CD4-positive, alpha-beta memory T cell (primary cell): ENCODE data around the gene F11R. TPM values are rescaled to one million over a fixed set of nuclear protein-coding genes. Genes with fewer than 3 reads are reported as not detected.

ENCODE experiments used
- CTCF ChIA-PET: fragments of 350-600 bp; sonication (Branson Sonifier 250); formaldehyde crosslinking; loops from one replicate; lab custom pipeline; 2021; ENCODE audit warnings: inconsistent platforms; ENCODE audit not compliant: partially characterized antibody; lab: Charles Lee
- POLR2A ChIA-PET: fragments of 350-600 bp; sonication (Branson Sonifier 250); formaldehyde crosslinking; loops from one replicate; lab custom pipeline; 2021; ENCODE audit not compliant: partially characterized antibody; lab: Charles Lee
- DNase-seq, 5 donors: peaks; one replicate each; pipeline versions ENCODE4 v3.0.0 to v3.0.0-alpha.2; 2020 to 2022; ENCODE audit warnings: mixed read lengths in 1 of 5
- H3K27ac ChIP-seq: one replicate; pipeline ENCODE4 v1.7.0; 2013; ENCODE audit warnings: low read depth, low read length
- H3K27me3 ChIP-seq: 2 replicates; pipeline ENCODE4 v1.7.0; 2013; ENCODE audit warnings: mild to moderate bottlenecking, low read length, moderate library complexity; ENCODE audit not compliant: insufficient read depth
- H3K36me3 ChIP-seq: 2 replicates; pipeline ENCODE4 v1.7.0; 2013; ENCODE audit warnings: mild to moderate bottlenecking, low read length, moderate library complexity; ENCODE audit not compliant: insufficient read depth
- H3K4me1 ChIP-seq: 2 replicates; pipeline ENCODE4 v1.7.0; 2013; ENCODE audit warnings: mild to moderate bottlenecking, low read length, moderate library complexity; ENCODE audit not compliant: insufficient read depth
- H3K4me3 ChIP-seq, 2 donors: one replicate each; pipeline ENCODE4 v1.7.0; 2013; ENCODE audit warnings: low read length in 2 of 2, mild to moderate bottlenecking in 1 of 2
- H3K9me3 ChIP-seq, 2 donors: one replicate each; pipeline ENCODE4 v1.7.0; 2013; ENCODE audit warnings: low read length in 2 of 2, control low read depth in 1 of 2; ENCODE audit not compliant: control insufficient read depth in 1 of 2
- H3K27ac Mint-ChIP-seq, 7 donors: one replicate each; pipeline ENCODE4 v1.8.0; 2020 to 2021; ENCODE audit warnings: mixed read lengths in 7 of 7, mild to moderate bottlenecking in 6 of 7, inconsistent platforms in 3 of 7, moderate library complexity in 3 of 7
- H3K27me3 Mint-ChIP-seq, 2 donors: one replicate each; pipeline ENCODE4 v1.8.0; 2020 to 2021; ENCODE audit warnings: mixed read lengths in 2 of 2
- H3K36me3 Mint-ChIP-seq, 2 donors: one replicate each; pipeline ENCODE4 v1.8.0; 2020 to 2021; ENCODE audit warnings: mixed read lengths in 2 of 2, inconsistent platforms in 1 of 2, mild to moderate bottlenecking in 1 of 2
- H3K4me1 Mint-ChIP-seq, 4 donors: one replicate each; pipeline ENCODE4 v1.8.0; 2020 to 2021; ENCODE audit warnings: mixed read lengths in 4 of 4, mild to moderate bottlenecking in 1 of 4
- H3K4me3 Mint-ChIP-seq, 8 donors: one replicate each; pipeline ENCODE4 v1.8.0; 2020 to 2021; ENCODE audit warnings: mixed read lengths in 8 of 8, mild to moderate bottlenecking in 7 of 8, moderate library complexity in 6 of 8, inconsistent platforms in 3 of 8
- H3K9me3 Mint-ChIP-seq, 8 donors: one replicate each; pipeline ENCODE4 v1.8.0; 2020 to 2021; ENCODE audit warnings: mixed read lengths in 8 of 8, mild to moderate bottlenecking in 5 of 8, inconsistent platforms in 3 of 8, moderate library complexity in 1 of 8
- intact Hi-C: fragments of 100-400 bp; cut with micrococcal nuclease; formaldehyde crosslinking; loops from one replicate; pipeline ENCODE4 v1.15.1; 2023
- polyA plus RNA-seq, 2 donors: library from polyadenylated mRNA; unstranded; fragments of 300-500 nt; fragmentation: Illumina TruSeq; gene quantifications; one replicate each; pipeline ENCODE4 v1.2.3, GENCODE V29; 2021
- total RNA-seq, 2 experiments: library from RNA; stranded (reverse); gene quantifications; one replicate each; pipeline ENCODE4 v1.2.3, GENCODE V29; 2021

F11R gene
- total and polyA plus RNA-seq, 4 experiments from 2014 or later = 15.9 to 33.2 (median 23.2) TPM

DNA sequence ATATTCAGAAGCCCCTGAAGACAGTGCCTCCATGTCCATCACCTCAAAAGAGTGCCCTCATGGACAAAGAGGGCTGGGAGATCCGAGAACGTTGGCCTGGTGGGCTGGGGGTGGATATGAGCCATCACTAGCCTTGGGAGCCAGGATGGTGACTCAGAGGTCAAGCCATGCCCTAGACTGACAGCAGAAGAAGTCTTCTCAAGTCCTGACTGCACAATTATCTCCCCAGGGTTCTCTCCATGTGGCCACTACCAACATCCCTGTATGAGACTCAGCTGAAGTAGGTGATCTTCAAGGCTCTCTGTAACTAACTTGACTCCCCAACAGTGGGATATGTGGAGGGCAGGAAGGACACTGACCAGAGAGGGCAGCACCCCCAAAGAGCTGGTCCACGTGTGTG is 31.9 kb upstream of the F11R start:
- Mint-ChIP-seq H3K27ac (peak overlapping the region in 6 of 7 donors; percentile 5 to 84 (median 73)), H3K4me1 (peaks cover 11 to 41% (median 20%) of the 10 kb centered on the region in 4 donors), H3K27me3 (no peaks in the 10 kb centered on the region), H3K9me3 (no peaks in the 10 kb centered on the region), H3K4me3 (no peak overlapping the region), H3K36me3 (peaks cover 61 to 82% of the 10 kb centered on the region in 2 donors)
- Histone ChIP-seq H3K27me3 (no peaks in the 10 kb centered on the region), H3K27ac (peak overlapping the region; percentile 5), H3K4me1 (peaks cover 19% of the 10 kb centered on the region), H3K4me3 (no peak overlapping the region), H3K36me3 (peaks cover 83% of the 10 kb centered on the region), H3K9me3 (no peaks in the 10 kb centered on the region)
- no peak for DNase-seq
- POLR2A ChIA-PET = interaction anchor here (1.0 to 21.2 kb wide), 4 partner anchors 12 to 45 kb away, joined by 3 to 602 read pairs (median 6); partner anchors contain the start of genes ARHGAP30, KLHDC9 and TSTD1
- CTCF ChIA-PET = interaction anchor here (1.0 kb wide), 1 partner anchor 10 kb away, joined by 4 read pairs; no protein-coding TSS in a partner anchor
- intact Hi-C loops = no loop called here

DNA sequence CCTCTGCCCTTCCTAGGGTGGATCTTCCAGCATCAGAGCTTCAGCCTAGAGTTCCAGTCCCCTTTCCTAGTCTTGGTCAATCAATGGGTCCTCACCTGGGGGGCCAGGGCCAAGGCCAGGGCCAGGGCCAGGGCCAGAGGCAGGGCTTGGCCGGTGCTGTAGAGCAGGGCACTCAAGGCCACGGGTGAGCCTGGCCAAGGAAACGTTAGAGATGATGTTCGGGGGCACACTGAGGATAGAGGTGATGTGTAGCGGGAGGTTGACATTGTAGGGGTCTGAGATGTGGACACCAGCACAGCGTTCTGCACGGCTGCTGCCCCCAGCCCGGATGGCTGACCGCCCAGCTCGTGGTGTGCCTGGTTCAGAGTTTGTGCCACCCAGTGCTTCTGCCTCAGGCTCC is 30.3 kb upstream of the F11R start:
- Mint-ChIP-seq H3K27me3 (no peaks in the 10 kb centered on the region), H3K27ac (peak overlapping the region in 4 of 7 donors; percentile 22 to 70 (median 56)), H3K36me3 (peaks cover 48 to 75% of the 10 kb centered on the region in 2 donors), H3K9me3 (no peaks in the 10 kb centered on the region), H3K4me1 (peaks cover 9 to 33% (median 21%) of the 10 kb centered on the region in 4 donors), H3K4me3 (no peak overlapping the region)
- intact Hi-C loops = no loop called here
- no peak for DNase-seq
- H3K27me3 ChIP-seq = no peaks in the 10 kb centered on the region
- peaks cover 70% of the 10 kb centered on the region for H3K36me3 ChIP-seq
- H3K4me1 ChIP-seq = peaks cover 14% of the 10 kb centered on the region
- CTCF ChIA-PET = interaction anchor here (1.0 to 1.9 kb wide), 3 partner anchors 9 to 19 kb away, joined by 3 to 5 read pairs (median 3); no protein-coding TSS in a partner anchor
- POLR2A ChIA-PET = interaction anchor here (0.9 to 21.2 kb wide), 3 partner anchors 10 to 18 kb away, joined by 3 to 602 read pairs (median 4); partner anchors contain the start of gene ARHGAP30
- H3K9me3 ChIP-seq = no peaks in the 10 kb centered on the region
- H3K4me3 ChIP-seq = no peak overlapping the region
- no peak overlapping the region for H3K27ac ChIP-seq

DNA sequence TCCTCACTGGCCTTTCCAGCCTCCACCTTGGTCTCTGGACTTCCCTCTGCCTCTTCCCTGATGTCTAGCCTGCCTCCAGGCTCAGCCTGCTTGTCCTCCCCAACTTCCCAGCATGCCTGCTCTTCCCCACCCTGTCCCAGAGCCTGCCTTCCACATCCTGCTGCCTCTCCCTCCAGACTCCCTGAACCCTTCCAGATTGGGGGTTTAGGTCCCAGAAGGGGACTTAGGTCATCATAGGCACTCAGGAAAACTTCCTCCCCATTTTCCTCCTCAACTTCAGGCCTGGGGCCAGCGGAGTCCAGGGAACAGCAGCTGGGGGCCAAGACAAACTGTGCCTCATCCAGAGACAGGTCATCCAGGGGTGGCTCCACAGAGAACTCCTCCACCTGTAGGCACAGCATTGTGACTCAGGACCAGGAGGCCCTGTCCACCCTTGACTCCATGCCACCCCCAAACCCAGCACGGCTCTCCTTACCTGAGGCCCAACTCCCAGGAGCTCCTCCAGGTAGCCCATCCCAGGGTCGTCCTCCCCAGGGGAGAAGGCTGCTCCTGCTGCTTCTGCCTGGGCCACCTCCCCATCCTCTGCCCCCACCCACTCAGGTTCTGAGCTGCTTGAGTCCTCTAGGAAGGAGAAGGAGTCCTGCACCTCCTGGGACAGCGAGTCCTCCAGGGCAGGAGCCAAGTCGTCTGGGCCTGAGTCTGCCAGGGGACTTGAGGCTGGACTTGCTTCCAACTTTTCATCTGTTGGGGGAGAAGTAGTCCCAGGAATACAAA is 28.2 kb upstream of the F11R start:
- Histone ChIP-seq H3K4me3 (no peak overlapping the region), H3K4me1 (peaks cover 17% of the 10 kb centered on the region), H3K36me3 (peaks cover 56% of the 10 kb centered on the region), H3K9me3 (no peaks in the 10 kb centered on the region), H3K27ac (no peak overlapping the region), H3K27me3 (no peaks in the 10 kb centered on the region)
- ChIA-PET POLR2A (interaction anchor here (0.7 to 21.2 kb wide), 4 partner anchors 10 to 49 kb away, joined by 4 to 602 read pairs (median 18); partner anchors contain the start of genes ARHGAP30, KLHDC9 and TSTD1), CTCF (no interaction called here)
- peaks cover 42 to 77% of the 10 kb centered on the region in 2 donors for H3K36me3 Mint-ChIP-seq
- peaks cover 16 to 42% (median 31%) of the 10 kb centered on the region in 4 donors for H3K4me1 Mint-ChIP-seq
- no peaks in the 10 kb centered on the region for H3K27me3 Mint-ChIP-seq
- H3K27ac Mint-ChIP-seq = peak overlapping the region; percentile 21 to 90 (median 68)
- H3K9me3 Mint-ChIP-seq = no peaks in the 10 kb centered on the region
- intact Hi-C loops = loop anchor here (5.0 kb wide), 2 partner anchors 103 to 118 kb away; partner anchors contain the start of genes PPOX and UFC1
- peak overlapping the region in 1 of 8 donors; percentile 43 for H3K4me3 Mint-ChIP-seq
- DNase-seq = no peak

DNA sequence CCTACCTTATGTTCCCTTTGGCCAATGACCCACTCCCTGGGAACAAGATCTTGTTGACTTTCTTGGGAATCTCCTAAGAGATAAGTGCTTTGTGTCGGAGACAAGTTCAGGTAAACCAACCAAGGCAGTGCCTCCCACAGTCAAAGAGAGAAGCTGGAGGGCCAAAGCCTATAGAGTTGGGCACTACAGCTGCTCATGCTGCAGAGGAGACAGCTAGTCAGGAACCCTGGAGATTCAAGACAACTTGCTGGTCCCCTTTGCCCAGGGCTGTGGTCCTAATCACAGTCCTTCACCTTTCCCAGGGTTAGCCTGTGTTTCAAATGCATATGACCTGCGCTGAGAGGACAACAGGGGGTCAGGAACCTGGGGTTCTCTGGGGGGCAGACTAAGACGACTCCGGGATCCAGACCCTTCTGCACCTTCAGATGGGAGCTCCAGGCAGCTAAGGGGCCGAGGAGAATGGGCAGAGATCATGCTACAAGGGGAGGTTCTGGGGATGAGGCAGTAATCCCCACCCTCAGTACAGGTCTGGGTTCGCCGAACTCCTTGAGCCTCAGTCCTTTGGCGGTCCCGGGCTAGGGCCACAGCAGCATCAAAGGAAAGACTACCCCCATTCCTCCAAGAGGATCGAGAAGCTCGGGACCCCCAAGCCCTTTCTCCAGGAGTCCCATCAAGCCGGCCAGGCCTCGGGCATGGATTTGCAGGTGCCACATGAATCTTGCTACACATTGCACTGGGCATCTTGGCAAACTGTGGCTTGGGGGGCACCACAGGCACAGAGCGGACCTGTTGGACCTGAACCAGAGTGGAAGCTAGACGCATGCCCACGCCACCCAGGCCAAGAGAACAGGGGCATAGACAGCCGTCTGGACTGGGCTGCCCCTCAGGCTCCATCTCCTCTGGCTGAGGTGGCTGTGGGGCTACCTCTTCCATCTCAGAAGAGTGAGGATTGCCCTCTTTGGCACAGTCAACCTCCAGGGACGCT is 26.8 kb upstream of the F11R start:
- Histone ChIP-seq H3K9me3 (no peaks in the 10 kb centered on the region), H3K27ac (peak overlapping the region; percentile 91), H3K4me3 (no peak overlapping the region), H3K4me1 (peaks cover 27% of the 10 kb centered on the region), H3K27me3 (no peaks in the 10 kb centered on the region), H3K36me3 (peaks cover 48% of the 10 kb centered on the region)
- Mint-ChIP-seq H3K4me3 (peak overlapping the region in 1 of 8 donors; percentile 47), H3K27ac (peak overlapping the region; percentile 90 to 100 (median 99)), H3K36me3 (peaks cover 33 to 67% of the 10 kb centered on the region in 2 donors), H3K9me3 (no peaks in the 10 kb centered on the region), H3K4me1 (peaks cover 23 to 45% (median 32%) of the 10 kb centered on the region in 4 donors), H3K27me3 (no peaks in the 10 kb centered on the region)
- intact Hi-C loops = loop anchor here (5.0 kb wide), 2 partner anchors 105 to 120 kb away; partner anchors contain the start of genes PPOX and UFC1
- DNase-seq = no peak
- ChIA-PET POLR2A (interaction anchor here (1.5 to 21.2 kb wide), 12 partner anchors 9 to 251 kb away, joined by 6 to 602 read pairs (median 24); partner anchors contain the start of genes ARHGAP30, B4GALT3, F11R and KLHDC9), CTCF (interaction anchor here (1.0 to 10.7 kb wide), 6 partner anchors 21 to 52 kb away, joined by 3 to 171 read pairs (median 12); partner anchors contain the start of genes ARHGAP30 and KLHDC9)

DNA sequence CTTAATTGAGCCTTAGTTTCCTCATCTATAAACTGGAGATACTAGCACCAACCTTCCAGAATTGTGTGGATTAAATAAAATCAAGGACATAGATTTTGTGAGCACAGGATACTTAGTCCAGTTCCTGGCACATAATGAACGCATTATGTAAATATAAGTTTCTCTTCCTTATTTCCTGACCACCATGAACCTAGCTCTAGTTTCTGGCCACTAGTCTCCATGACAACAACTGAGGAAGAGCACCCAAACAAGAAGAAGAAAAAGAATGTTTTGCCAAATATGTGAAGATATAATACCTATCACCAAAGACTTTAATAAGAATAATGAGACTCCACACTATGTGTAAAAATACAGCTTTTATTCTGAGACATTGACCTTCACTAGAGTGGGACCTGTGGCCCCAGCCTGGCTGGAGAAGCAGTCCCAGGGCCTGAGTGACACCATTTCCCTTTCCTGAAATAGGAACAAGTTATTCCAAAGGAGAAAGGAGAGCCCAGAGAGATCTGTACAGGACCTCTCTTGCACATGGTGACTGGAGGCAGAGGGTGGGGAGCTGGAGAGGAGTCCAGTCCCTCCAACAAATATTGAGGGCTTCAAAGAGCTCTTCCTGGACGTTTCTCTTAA is 25.8 kb upstream of the F11R start:
- peaks cover 29 to 66% of the 10 kb centered on the region in 2 donors for H3K36me3 Mint-ChIP-seq
- peak overlapping the region; percentile 62 to 89 for H3K4me3 ChIP-seq
- H3K27ac Mint-ChIP-seq = peak overlapping the region; percentile 90 to 100 (median 99)
- peak overlapping the region; percentile 91 for H3K27ac ChIP-seq
- H3K36me3 ChIP-seq = peaks cover 50% of the 10 kb centered on the region
- H3K27me3 ChIP-seq = no peaks in the 10 kb centered on the region
- no peaks in the 10 kb centered on the region for H3K27me3 Mint-ChIP-seq
- H3K4me1 Mint-ChIP-seq = peaks cover 24 to 50% (median 40%) of the 10 kb centered on the region in 4 donors
- no peak for DNase-seq
- intact Hi-C loops = loop anchor here (1.0 to 5.0 kb wide), 3 partner anchors 51 to 121 kb away; partner anchors contain the start of genes PPOX and UFC1
- H3K9me3 ChIP-seq = no peaks in the 10 kb centered on the region
- H3K4me1 ChIP-seq = peaks cover 33% of the 10 kb centered on the region
- ChIA-PET POLR2A (interaction anchor here (0.9 to 21.2 kb wide), 31 partner anchors 8 to 343 kb away, joined by 3 to 602 read pairs (median 8); partner anchors contain the start of genes ARHGAP30, B4GALT3, DEDD and F11R), CTCF (interaction anchor here (1.0 to 10.7 kb wide), 9 partner anchors 11 to 53 kb away, joined by 3 to 171 read pairs (median 5); partner anchors contain the start of genes ARHGAP30 and KLHDC9)
- no peaks in the 10 kb centered on the region for H3K9me3 Mint-ChIP-seq
- H3K4me3 Mint-ChIP-seq = peak overlapping the region; percentile 87 to 98 (median 94)
